ENCODE results near the gene LRRC26. TPM values are rescaled to one million over a fixed set of nuclear protein-coding genes. Genes with fewer than 3 reads are reported as not detected.

Gene LRRC26
- total and polyA plus RNA-seq, 2 of the 13 experiments (the other 11 are each of a cell fraction or from before 2014, with no cell fraction given): not detected

DNA sequence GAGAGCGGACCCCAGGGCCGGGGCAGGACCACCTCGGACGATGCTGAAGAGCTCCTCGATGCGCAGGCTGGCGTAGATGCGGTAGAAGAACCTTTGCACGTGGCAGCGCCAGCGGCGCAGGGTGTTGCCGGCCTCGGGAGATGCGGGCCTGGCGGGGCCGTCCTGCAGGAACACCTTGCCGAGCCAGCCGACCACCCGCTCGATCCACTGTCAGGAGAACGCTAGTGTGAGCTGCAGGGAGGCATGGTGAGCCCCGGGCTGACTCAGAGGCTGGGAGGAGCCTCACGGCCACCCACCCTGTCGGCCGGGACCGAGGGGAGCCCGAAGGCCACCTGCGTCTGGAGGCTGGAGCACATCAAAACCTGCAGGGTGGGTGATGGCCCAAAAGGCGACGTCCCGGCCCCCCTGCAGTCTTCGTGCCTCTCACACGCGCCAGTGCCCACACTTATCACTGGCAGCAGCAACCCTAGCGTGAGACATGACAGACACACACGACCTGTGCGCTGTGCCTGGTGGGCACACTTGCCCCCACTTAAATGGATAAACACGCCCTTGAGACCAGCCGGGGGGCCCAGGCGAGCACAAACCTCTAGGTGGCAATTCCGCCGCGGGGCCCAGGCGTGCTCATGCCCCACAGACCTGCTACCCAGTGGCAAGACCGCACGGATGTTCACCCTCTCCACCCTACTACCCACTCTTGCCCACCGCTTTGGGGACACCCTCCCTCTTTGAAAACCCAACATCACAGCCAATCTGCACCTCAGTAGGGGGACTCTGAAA, 15.2 kb upstream of the LRRC26 start:
- no peak overlapping the region for H3K4me2 ChIP-seq (ENCODE audit: low read depth, low read length)
- DNase-seq (ENCODE audit: low spot score) (no peak), FAIRE-seq (no peak), ATAC-seq (no peak)
- ChIA-PET POLR2A (no interaction called here), CTCF (ENCODE audit: low intra/inter-chr PET ratio, low total read pairs) (no interaction called here)
- no peak overlapping the region for H3K4me3 ChIP-seq (replicated peaks in 1 of 3; ENCODE audit: insufficient read depth in 1 of 3, low read depth in 2 of 3, low read length in 3 of 3)
- no peak overlapping the region for H2AFZ ChIP-seq (ENCODE audit: low read length)
- in situ Hi-C loops (cut with HindIII; ENCODE audit: extremely low pct_ligation_motif_present, low pct_unique_long_range_greater_than_20kb): loop anchor here (5.0 kb wide), 1 partner anchor 42 kb away; the partner anchor contains the start of genes CYSRT1 and RNF224
- intact Hi-C loops (cut with micrococcal nuclease; ENCODE audit: unreplicated experiment): no loop called here
- H3K4me1 ChIP-seq (ENCODE audit: insufficient read depth, low read length): peaks cover 24% of the 10 kb centered on the region
- H3K36me3 ChIP-seq (replicated peaks in 1 of 2; ENCODE audit: control insufficient read depth in 1 of 2, insufficient read depth in 2 of 2, low read length in 2 of 2): peaks cover 27 to 32% of the 10 kb centered on the region in 2 experiments; a peak in 4 of 5 replicates
- H3K9ac ChIP-seq (ENCODE audit: insufficient read depth, low read depth, low read length): no peak overlapping the region
- H3K27me3 ChIP-seq (ENCODE audit: control insufficient read depth in 1 of 2, insufficient read depth in 2 of 2, low read length in 2 of 2): no peaks in the 10 kb centered on the region
- WGBS (ENCODE audit: low lambda C conversion rate): 96% methylated on average over 33 of the region's 48 CpGs
- H4K20me1 ChIP-seq (ENCODE audit: insufficient read depth, low read length): no peaks in the 10 kb centered on the region
- H3K9me3 ChIP-seq (ENCODE audit: low read length): no peaks in the 10 kb centered on the region
- peaks cover 26% of the 10 kb centered on the region for H3K79me2 ChIP-seq (ENCODE audit: insufficient read depth, low read length)
- BruUV-seq (replicated peaks): no TSS peak
- no peak overlapping the region for H3K27ac ChIP-seq (ENCODE audit: extremely low read length, insufficient read depth, low read length)
- TF ChIP-seq KDM2A (CRISPR knock-in tag; IDR thresholded peaks at IDR 0.05; ENCODE audit: borderline replicate concordance, low read depth) (no peak), RBFOX2 (IDR thresholded peaks at IDR 0.05; ENCODE audit: low read depth, low read length) (0 out of 2 replicates have a peak, but pooled peaks have one; percentile 33), ZNF761 (CRISPR knock-in tag; conservative IDR thresholded peaks at IDR 0.05) (no peak), ELF1 (CRISPR knock-in tag; IDR thresholded peaks at IDR 0.05) (no peak)
- TF ChIP-seq, protein P1, sequence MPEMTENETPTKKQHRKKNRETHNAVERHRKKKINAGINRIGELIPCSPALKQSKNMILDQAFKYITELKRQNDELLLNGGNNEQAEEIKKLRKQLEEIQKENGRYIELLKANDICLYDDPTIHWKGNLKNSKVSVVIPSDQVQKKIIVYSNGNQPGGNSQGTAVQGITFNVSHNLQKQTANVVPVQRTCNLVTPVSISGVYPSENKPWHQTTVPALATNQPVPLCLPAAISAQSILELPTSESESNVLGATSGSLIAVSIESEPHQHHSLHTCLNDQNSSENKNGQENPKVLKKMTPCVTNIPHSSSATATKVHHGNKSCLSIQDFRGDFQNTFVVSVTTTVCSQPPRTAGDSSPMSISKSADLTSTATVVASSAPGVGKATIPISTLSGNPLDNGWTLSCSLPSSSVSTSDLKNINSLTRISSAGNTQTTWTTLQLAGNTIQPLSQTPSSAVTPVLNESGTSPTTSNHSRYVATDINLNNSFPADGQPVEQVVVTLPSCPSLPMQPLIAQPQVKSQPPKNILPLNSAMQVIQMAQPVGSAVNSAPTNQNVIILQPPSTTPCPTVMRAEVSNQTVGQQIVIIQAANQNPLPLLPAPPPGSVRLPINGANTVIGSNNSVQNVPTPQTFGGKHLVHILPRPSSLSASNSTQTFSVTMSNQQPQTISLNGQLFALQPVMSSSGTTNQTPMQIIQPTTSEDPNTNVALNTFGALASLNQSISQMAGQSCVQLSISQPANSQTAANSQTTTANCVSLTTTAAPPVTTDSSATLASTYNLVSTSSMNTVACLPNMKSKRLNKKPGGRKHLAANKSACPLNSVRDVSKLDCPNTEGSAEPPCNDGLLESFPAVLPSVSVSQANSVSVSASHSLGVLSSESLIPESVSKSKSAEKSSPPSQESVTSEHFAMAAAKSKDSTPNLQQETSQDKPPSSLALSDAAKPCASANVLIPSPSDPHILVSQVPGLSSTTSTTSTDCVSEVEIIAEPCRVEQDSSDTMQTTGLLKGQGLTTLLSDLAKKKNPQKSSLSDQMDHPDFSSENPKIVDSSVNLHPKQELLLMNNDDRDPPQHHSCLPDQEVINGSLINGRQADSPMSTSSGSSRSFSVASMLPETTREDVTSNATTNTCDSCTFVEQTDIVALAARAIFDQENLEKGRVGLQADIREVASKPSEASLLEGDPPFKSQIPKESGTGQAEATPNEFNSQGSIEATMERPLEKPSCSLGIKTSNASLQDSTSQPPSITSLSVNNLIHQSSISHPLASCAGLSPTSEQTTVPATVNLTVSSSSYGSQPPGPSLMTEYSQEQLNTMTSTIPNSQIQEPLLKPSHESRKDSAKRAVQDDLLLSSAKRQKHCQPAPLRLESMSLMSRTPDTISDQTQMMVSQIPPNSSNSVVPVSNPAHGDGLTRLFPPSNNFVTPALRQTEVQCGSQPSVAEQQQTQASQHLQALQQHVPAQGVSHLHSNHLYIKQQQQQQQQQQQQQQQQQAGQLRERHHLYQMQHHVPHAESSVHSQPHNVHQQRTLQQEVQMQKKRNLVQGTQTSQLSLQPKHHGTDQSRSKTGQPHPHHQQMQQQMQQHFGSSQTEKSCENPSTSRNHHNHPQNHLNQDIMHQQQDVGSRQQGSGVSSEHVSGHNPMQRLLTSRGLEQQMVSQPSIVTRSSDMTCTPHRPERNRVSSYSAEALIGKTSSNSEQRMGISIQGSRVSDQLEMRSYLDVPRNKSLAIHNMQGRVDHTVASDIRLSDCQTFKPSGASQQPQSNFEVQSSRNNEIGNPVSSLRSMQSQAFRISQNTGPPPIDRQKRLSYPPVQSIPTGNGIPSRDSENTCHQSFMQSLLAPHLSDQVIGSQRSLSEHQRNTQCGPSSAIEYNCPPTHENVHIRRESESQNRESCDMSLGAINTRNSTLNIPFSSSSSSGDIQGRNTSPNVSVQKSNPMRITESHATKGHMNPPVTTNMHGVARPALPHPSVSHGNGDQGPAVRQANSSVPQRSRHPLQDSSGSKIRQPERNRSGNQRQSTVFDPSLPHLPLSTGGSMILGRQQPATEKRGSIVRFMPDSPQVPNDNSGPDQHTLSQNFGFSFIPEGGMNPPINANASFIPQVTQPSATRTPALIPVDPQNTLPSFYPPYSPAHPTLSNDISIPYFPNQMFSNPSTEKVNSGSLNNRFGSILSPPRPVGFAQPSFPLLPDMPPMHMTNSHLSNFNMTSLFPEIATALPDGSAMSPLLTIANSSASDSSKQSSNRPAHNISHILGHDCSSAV (CRISPR knock-in tag; IDR thresholded peaks at IDR 0.05; ENCODE audit: borderline replicate concordance): no peak
- TF ChIP-seq, protein P2, sequence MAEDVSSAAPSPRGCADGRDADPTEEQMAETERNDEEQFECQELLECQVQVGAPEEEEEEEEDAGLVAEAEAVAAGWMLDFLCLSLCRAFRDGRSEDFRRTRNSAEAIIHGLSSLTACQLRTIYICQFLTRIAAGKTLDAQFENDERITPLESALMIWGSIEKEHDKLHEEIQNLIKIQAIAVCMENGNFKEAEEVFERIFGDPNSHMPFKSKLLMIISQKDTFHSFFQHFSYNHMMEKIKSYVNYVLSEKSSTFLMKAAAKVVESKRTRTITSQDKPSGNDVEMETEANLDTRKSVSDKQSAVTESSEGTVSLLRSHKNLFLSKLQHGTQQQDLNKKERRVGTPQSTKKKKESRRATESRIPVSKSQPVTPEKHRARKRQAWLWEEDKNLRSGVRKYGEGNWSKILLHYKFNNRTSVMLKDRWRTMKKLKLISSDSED (CRISPR knock-in tag; IDR thresholded peaks at IDR 0.05): no peak

Data from HepG2 (cell line).